GM21529 (cell line): ENCODE measurements around the gene CCDC110.

Source experiments
- ATAC-seq: cut with Tn5 transposase; IDR thresholded peaks from one replicate; pipeline ENCODE4 v1.9.1; 2021; ENCODE audit not compliant: unreplicated experiment

Gene CCDC110

GRCh38 chr4:185424905-185425646, 46.5 kb downstream of the CCDC110 start:
- ATAC-seq: peak; percentile 7

DNA sequence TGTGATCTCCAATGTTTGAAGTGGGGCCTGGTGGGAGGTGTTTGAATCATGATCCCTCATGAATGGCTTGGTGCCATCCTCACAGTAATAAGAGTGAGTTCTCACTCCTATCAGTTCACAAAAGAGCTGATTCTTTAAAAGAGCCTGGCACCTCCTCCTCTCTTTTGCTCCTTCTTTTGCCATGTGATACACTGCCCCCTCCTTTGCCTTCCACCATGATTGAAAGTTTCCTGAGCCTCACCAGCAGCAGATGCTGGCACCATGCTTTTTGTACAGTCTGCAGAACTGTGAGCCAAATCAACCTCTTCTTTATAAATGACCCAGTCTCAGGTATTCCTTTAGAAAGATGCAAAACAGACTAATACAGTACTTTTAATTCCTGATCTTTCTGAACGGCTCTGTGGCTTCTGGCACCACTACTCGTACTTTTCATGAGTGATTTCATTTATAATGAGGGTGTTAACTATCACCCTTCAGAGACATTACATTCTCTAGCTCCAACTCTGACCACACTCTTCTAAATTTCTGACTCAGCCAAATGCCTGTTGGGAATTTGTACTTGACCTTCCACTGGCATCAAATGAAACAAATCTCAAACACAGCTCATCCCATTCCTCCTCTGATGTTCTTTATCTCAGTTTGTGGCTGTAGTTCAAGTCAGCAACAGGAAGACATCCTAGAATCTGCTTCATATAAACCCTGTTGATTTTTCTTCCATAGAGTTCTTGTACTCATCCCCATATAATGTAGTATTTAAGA, 50.0 kb downstream of the CCDC110 start:
- ATAC-seq: no peak

DNA sequence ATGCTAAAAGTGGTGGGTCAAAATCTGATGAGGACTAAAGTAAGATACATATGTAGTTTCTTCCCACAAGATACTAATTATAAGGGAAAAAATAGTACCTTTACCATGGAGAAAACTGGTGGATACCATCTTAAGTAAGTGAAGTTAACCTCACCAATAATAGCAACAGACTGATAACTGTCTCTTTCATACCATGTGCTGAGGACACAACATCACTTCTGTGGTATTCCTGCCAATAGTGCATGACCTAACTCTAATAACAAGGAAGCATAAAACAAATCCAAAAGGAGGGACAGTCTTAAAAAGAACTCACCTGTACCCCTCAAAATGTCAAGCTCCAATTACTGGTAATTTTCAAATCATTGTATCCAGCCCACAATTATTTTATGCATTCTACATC, 54.6 kb downstream of the CCDC110 start:
- no peak for ATAC-seq

GRCh38 chr4:185412412-185412811, 59.1 kb downstream of the CCDC110 start:
- ATAC-seq: no peak

DNA sequence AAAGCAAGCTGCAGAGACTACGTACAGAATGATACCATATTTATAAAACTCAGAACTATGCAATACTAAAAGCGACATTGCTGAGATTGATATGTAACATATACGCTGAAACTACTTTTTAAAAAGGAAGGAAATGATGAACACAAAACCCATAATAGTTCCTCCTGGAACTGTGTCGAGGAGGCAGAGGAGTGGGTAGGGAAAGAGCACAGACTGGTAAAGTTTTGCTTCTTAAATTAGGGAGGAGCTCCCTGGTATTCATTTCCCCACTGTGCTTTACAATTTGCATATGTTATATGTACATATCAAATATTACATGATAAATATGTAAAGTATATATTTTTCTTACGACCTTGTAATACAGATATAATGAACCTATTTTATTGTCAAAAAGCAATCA, 59.7 kb downstream of the CCDC110 start:
- ATAC-seq: no peak

DNA sequence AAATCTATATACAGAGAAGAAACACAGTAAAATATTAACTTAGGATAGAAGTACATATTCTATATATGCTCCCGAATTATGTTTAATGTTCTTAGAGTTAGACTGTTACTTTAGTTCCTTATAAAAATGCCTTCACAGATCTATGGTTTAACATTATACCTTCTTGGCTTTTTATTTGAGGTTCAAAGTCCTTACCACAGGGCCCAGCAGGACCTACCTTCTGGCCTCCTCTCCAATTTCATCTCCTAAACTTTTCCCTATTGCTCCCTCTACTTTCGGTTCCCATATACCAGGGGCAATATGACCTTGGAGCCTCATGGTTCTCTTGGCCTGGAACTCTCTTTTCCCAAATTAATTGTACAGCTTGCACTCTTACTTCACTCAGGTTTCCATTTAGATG, 63.1 kb downstream of the CCDC110 start:
- no peak for ATAC-seq

GRCh38 chr4:185405296-185405999, 66.1 kb downstream of the CCDC110 start:
- ATAC-seq: peak; percentile 53

DNA sequence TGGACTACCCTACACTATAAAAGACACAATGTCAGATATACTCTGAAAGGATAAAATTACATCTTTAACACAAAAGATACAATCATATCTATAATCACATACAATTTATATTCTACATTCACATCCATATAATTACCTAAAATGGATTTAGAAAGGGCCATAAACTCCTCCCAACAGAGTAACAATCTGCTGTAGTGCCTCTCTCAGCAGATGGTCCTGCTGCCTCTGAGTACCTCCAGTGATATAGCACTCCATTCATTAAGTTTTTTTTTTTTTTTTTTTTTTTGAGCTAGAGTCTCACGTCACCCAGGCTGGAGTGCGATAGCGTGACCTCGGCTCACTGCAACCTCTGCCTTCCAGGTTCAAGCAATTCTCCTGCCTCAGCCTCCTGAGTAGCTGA, 67.5 kb downstream of the CCDC110 start:
- no peak for ATAC-seq

DNA sequence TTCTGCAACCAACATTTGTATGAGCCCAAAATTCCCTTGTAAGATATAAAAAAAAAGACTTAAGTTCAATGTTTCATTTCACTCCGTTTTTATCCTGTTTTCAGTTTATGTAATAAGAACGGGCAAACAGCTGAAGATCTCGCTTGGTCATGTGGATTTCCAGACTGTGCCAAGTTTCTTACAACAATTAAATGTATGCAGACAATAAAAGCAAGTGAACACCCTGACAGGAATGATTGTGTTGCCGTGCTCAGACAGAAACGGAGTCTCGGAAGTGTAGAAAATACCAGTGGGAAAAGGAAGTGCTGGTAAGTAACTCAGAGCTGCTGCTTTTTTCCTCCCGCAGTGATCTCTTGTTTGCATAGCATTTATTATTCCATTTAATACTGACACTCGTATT, 72.1 kb downstream of the CCDC110 start:
- ATAC-seq: no peak

DNA sequence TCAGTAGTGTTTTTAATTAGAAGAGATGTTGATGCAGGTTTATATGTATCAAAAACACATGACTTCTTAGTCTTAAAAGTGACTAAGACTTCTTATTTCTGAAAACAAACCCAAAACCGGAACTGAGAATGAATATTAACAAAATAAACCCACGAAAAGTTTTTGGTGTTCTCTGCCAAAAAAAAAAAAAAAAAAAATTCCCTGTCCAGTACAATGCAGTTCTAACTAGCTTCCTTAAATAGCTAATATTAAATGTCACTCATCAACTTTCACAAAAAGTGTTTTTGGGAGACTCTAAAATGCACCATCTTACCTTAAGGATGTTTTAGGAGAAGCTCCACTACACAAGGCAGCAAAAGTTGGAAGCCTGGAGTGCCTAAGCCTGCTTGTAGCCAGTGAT, 72.9 kb downstream of the CCDC110 start:
- no peak for ATAC-seq

DNA sequence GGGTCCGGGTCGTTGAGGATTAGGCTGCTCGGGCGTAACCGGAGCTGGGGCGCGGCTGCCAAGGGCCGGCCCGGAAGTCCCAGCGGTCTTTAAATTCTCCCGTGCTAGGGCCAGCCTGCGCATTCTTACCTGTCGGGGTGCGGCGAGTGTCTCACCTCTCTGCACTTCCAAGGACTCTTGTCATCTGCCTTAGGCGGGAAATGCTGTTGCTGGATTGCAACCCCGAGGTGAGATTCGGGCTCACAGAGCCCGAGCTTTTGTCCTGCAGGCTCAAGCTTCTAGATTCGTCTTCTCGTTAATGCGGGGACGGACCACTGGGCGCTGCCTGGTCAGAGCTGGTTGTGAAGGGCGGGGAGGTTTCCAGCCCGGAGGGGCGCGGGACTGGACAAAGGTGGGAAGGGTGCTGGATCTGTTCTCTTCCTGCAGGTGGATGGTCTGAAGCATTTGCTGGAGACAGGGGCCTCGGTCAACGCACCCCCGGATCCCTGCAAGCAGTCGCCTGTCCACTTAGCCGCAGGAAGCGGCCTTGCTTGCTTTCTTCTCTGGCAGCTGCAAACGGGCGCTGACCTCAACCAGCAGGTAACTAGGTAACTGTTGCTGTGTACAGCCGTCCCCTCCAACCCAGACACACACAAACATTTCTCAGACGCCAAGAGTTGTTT, 74.7 kb downstream of the CCDC110 start, which contains the start of gene ANKRD37:
Gene ANKRD37 (plus strand): TSS at position 118 of the 662 bp plus-strand sequence. CDS start 83 bp downstream, at position 201.
- ATAC-seq: no peak

GRCh38 chr4:185395956-185396723, 75.4 kb downstream of the CCDC110 start:
- ATAC-seq: peak; percentile 78

DNA sequence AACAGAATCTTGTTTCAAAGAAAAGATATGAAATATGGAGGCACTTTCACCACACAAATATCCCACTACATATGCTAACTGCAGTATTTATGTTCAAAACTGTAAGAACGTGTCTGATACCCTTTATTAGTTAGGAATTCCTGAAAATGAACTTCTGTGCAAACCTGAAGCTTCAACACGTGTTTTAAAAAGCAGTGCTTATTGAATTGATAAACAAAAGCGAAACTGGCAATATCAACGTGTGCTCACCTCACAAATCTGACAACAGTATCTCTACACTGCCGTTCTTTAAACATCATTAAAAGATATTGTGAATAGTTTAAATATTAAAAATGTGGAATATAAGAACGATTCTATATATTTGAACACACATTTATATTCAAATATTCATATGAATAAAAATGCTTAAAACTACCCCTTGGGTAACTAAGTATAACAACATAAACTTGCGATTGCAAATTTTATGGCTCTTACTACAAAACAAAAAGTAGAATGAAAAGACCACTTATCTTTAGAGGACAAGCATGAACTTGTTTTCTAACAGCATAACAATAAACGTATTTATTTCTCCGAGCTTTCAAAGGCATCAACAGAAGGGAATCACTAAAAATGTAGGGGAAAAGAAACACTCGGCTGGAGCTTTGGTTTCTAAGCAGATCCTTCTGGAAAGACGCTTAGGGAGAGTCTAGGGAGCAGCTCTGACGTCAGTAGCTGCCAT, 76.1 kb downstream of the CCDC110 start, which contains the start of gene LRP2BP:
Gene LRP2BP (minus strand): TSS at position 687 of the 718 bp plus-strand sequence. CDS start 17,738 bp downstream, outside the sequence.
- ATAC-seq: no peak
